H1 (cell line): ENCODE results near the gene KIR3DL1. TPM values are rescaled to one million over a fixed set of nuclear protein-coding genes. Genes with fewer than 3 reads are reported as not detected.

ENCODE experiments used
- CTCF ChIA-PET: fragments of 300-600 bp; sonication (Branson Sonifier 250); formaldehyde crosslinking; loops from one replicate; lab custom pipeline; 2021; ENCODE audit not compliant: partially characterized antibody; lab: Charles Lee
- POLR2A ChIA-PET: fragments of 300-600 bp; sonication (Branson Sonifier 250); formaldehyde crosslinking; loops from one replicate; lab custom pipeline; 2021; ENCODE audit warnings: inconsistent platforms; ENCODE audit not compliant: partially characterized antibody; lab: Charles Lee
- DNase-seq, 2 experiments: peaks; one replicate each; pipeline versions ENCODE4 v3.0.0 to v3.0.0-alpha.2; 2010 to 2022; ENCODE audit warnings: low spot score in 2 of 2, low read depth in 1 of 2, mixed read lengths in 1 of 2
- FAIRE-seq: peaks from 2 replicates; lab custom pipeline; 2011; peaks lifted over from hg19 to GRCh38; lab: Jason Lieb, UNC
- H2AFZ ChIP-seq: 2 replicates; pipeline ENCODE4 v1.8.1; 2012; ENCODE audit warnings: low read length, inconsistent platforms
- H2AK5ac ChIP-seq: 2 replicates; pipeline ENCODE4 v1.6.1; 2013; ENCODE audit warnings: low read depth, low read length
- H2BK120ac ChIP-seq: replicated peaks from 2 replicates; pipeline ENCODE3; 2013; ENCODE audit warnings: low read depth, low read length, inconsistent platforms
- H2BK12ac ChIP-seq: 2 replicates; pipeline ENCODE4 v1.6.1; 2013; ENCODE audit warnings: low read depth, low read length
- H2BK15ac ChIP-seq: 2 replicates; pipeline ENCODE4 v1.6.1; 2013; ENCODE audit warnings: low read length
- H2BK20ac ChIP-seq: 2 replicates; pipeline ENCODE4 v1.6.1; 2013; ENCODE audit warnings: low read length
- H2BK5ac ChIP-seq: 2 replicates; pipeline ENCODE4 v1.6.1; 2013; ENCODE audit warnings: low read depth, low read length
- H3K14ac ChIP-seq: 2 replicates; pipeline ENCODE4 v1.6.1; 2013; ENCODE audit warnings: inconsistent platforms; ENCODE audit not compliant: insufficient read length
- H3K18ac ChIP-seq: 2 replicates; pipeline ENCODE4 v1.6.1; 2013; ENCODE audit warnings: low read length; ENCODE audit errors: extremely low read depth
- H3K23ac ChIP-seq: 2 replicates; pipeline ENCODE4 v1.6.1; 2013; ENCODE audit warnings: inconsistent platforms; ENCODE audit not compliant: insufficient read length
- H3K23me2 ChIP-seq: 2 replicates; pipeline ENCODE4 v1.6.1; 2013; ENCODE audit warnings: low read depth, low read length
- H3K27ac ChIP-seq: 2 replicates; pipeline ENCODE4 v1.6.1; 2011; ENCODE audit warnings: low read depth, low read length, inconsistent platforms
- H3K27me3 ChIP-seq, 4 experiments: replicated peaks in 1 of 4; 1 replicate in 1 of 4; 2 replicates in 3 of 4; pipeline versions ENCODE4 v1.6.1 to v1.8.1; 2011 to 2013; ENCODE audit warnings: low read length in 3 of 4, mild to moderate bottlenecking in 3 of 4, inconsistent platforms in 2 of 4, mixed read lengths in 2 of 4, moderate library complexity in 1 of 4; ENCODE audit not compliant: control insufficient read depth in 3 of 4, insufficient read depth in 3 of 4; ENCODE audit errors: extremely low read depth in 1 of 4
- H3K36me3 ChIP-seq, 4 experiments: 2 replicates each; pipeline versions ENCODE4 v1.6.1 to v1.8.1; 2011 to 2013; ENCODE audit warnings: mild to moderate bottlenecking in 4 of 4, low read length in 3 of 4, moderate library complexity in 2 of 4, control low read depth in 1 of 4, inconsistent platforms in 1 of 4; ENCODE audit not compliant: insufficient read depth in 4 of 4, control insufficient read depth in 2 of 4
- H3K4ac ChIP-seq: replicated peaks from 2 replicates; pipeline ENCODE3; 2013; ENCODE audit warnings: low read length, low read depth, mixed read lengths, inconsistent platforms; ENCODE audit not compliant: insufficient read length
- H3K4me1 ChIP-seq, 4 experiments: replicated peaks in 1 of 4; 1 replicate in 1 of 4; 2 replicates in 3 of 4; pipeline versions ENCODE4 v1.6.1 to v1.8.1; 2011 to 2013; ENCODE audit warnings: low read length in 3 of 4, inconsistent platforms in 2 of 4, mixed read lengths in 1 of 4; ENCODE audit not compliant: insufficient read depth in 4 of 4, control insufficient read depth in 3 of 4
- H3K4me2 ChIP-seq, 2 experiments: 2 replicates each; pipeline versions ENCODE4 v1.6.1 to v1.8.1; 2011 to 2013; ENCODE audit warnings: low read depth in 2 of 2, low read length in 2 of 2, control low read depth in 1 of 2, inconsistent platforms in 1 of 2, mild to moderate bottlenecking in 1 of 2; ENCODE audit not compliant: insufficient read depth in 1 of 2
- H3K4me3 ChIP-seq, 4 experiments: fragments of 200-600, 300-600 bp in 1 of 4; sonication (generic), shearing (Covaris generic), sonication (Bioruptor Twin) in 1 of 4; 2 replicates each; pipeline versions ENCODE4 v1.5.1 to v1.8.1; 2011 to 2016; ENCODE audit warnings: low read length in 4 of 4, low read depth in 3 of 4, control low read depth in 2 of 4, inconsistent platforms in 2 of 4, mild to moderate bottlenecking in 2 of 4, mixed read lengths in 1 of 4, moderate library complexity in 1 of 4; ENCODE audit not compliant: insufficient read depth in 2 of 4; ENCODE audit errors: extremely low read depth in 1 of 4
- H3K56ac ChIP-seq: replicated peaks from 2 replicates; pipeline ENCODE3; 2013; ENCODE audit warnings: low read depth, mild to moderate bottlenecking, mixed read lengths, low read length, inconsistent platforms; ENCODE audit not compliant: insufficient read length
- H3K79me1 ChIP-seq: 2 replicates; pipeline ENCODE4 v1.6.1; 2013; ENCODE audit warnings: low read depth, low read length, control low read depth
- H3K79me2 ChIP-seq, 2 experiments: 2 replicates each; pipeline versions ENCODE4 v1.6.1 to v1.8.1; 2012 to 2013; ENCODE audit warnings: low read length in 2 of 2, mild to moderate bottlenecking in 2 of 2, inconsistent platforms in 1 of 2; ENCODE audit not compliant: insufficient read depth in 2 of 2, control insufficient read depth in 1 of 2
- H3K9ac ChIP-seq, 4 experiments: replicated peaks in 1 of 4; 1 replicate in 1 of 4; 2 replicates in 3 of 4; pipeline versions ENCODE4 v1.6.1 to v1.8.1; 2011 to 2013; ENCODE audit warnings: low read depth in 3 of 4, low read length in 3 of 4, control low read depth in 2 of 4, mild to moderate bottlenecking in 2 of 4, moderate library complexity in 2 of 4, inconsistent platforms in 1 of 4; ENCODE audit errors: extremely low read depth in 1 of 4
- H3K9me3 ChIP-seq, 2 experiments: 2 replicates each; pipeline versions ENCODE4 v1.6.1 to v1.8.1; 2012 to 2013; ENCODE audit warnings: mild to moderate bottlenecking in 2 of 2, moderate library complexity in 2 of 2, control low read depth in 1 of 2, inconsistent platforms in 1 of 2, low read depth in 1 of 2, low read length in 1 of 2, mixed read lengths in 1 of 2; ENCODE audit not compliant: insufficient read depth in 2 of 2
- H4K20me1 ChIP-seq, 2 experiments: replicated peaks in 1 of 2; 2 replicates each; pipeline versions ENCODE3 to v1.8.1; 2011 to 2013; ENCODE audit warnings: inconsistent platforms in 2 of 2, low read length in 2 of 2, mild to moderate bottlenecking in 1 of 2; ENCODE audit not compliant: insufficient read depth in 2 of 2, control insufficient read depth in 1 of 2
- H4K5ac ChIP-seq: 2 replicates; pipeline ENCODE4 v1.6.1; 2013; ENCODE audit warnings: low read length, low read depth, mixed read lengths, inconsistent platforms; ENCODE audit not compliant: insufficient read length
- H4K8ac ChIP-seq: 2 replicates; pipeline ENCODE4 v1.8.0; 2013; ENCODE audit warnings: mild to moderate bottlenecking, moderate library complexity, low read length, inconsistent platforms; ENCODE audit not compliant: insufficient read depth; ENCODE audit errors: extremely low read depth
- H4K91ac ChIP-seq: replicated peaks from 2 replicates; pipeline ENCODE3; 2013; ENCODE audit warnings: low read length, mixed read lengths, inconsistent platforms; ENCODE audit not compliant: insufficient read length
- SUZ12 ChIP-seq: fragments of 200-600 bp; sonication (generic); IDR thresholded peaks from 2 replicates; pipeline ENCODE4 v1.6.1; 2012; ENCODE audit warnings: mild to moderate bottlenecking, inconsistent platforms, low read length, moderate library complexity, mixed read lengths
- TEAD4 ChIP-seq: IDR thresholded peaks from 2 replicates; pipeline ENCODE4 v1.6.1; 2012; ENCODE audit warnings: low read depth, low read length, inconsistent platforms, mixed read lengths
- WGBS, 2 experiments: shearing (Covaris generic) in 1 of 2; methylation state at CpG; one replicate each; pipeline versions ENCODE4 v1.1.6 to v1.1.7; 2013 to 2015; ENCODE audit warnings: low lambda C conversion rate in 2 of 2, mixed read lengths in 2 of 2, inconsistent platforms in 1 of 2, low coverage in 1 of 2, missing lambda C conversion rate in 1 of 2; ENCODE audit not compliant: insufficient replicate concordance in 2 of 2, insufficient coverage in 1 of 2, insufficient read length in 1 of 2; ENCODE audit errors: extremely low coverage in 1 of 2, missing lambda C conversion rate in 1 of 2; 5-methylcytosine and 5-hydroxymethylcytosine counted together
- polyA plus RNA-seq, 7 experiments: library from polyadenylated mRNA; depleted of rRNA in 3 of 7; stranded (reverse) in 5 of 7; unstranded in 2 of 7; fragments of >200 nt in 5 of 7; fragments of 200-250 nt in 2 of 7; gene quantifications; 1 replicate in 5 of 7; 2 replicates in 1 of 7; 4 replicates in 1 of 7; pipeline versions ENCODE4 v1.2.1 to v1.2.3, GENCODE V29; 2011 to 2013; ENCODE audit warnings: missing spikeins in 2 of 7, mixed read lengths in 2 of 7
- total RNA-seq: library from RNA; stranded (reverse); fragmentation: NEBNext Ultra II Directional; extraction: Animal tissue kit (Norgen Biotek cat#: 25700); gene quantifications from 2 replicates; pipeline ENCODE4 v1.2.1, GENCODE V29; 2021
- TF ChIP-seq, protein P1 (sequence below): IDR thresholded peaks from 2 replicates; pipeline ENCODE4 v1.6.1; 2012; ENCODE audit warnings: low read length, inconsistent platforms

Gene KIR3DL1
- total and polyA plus RNA-seq, 2 of the 8 experiments (the other 6 are each of a cell fraction or from before 2014, with no cell fraction given) = not detected

GRCh38 chr19:54804571-54804970 lies 11.7 kb upstream of the KIR3DL1 start:
- Histone ChIP-seq H3K79me1 (no peaks in the 10 kb centered on the region), H4K5ac (no peak overlapping the region), H3K27ac (no peak overlapping the region), H2AFZ (no peak overlapping the region), H2AK5ac (no peak overlapping the region), H3K23ac (no peak overlapping the region), H2BK12ac (no peak overlapping the region), H3K56ac (no peak overlapping the region), H3K14ac (no peak overlapping the region), H3K4me3 (no peak overlapping the region), H3K18ac (no peak overlapping the region), H3K79me2 (no peaks in the 10 kb centered on the region), H2BK20ac (no peak overlapping the region), H3K27me3 (no peaks in the 10 kb centered on the region), H3K4me2 (no peak overlapping the region), H3K4ac (no peak overlapping the region), H3K4me1 (no peaks in the 10 kb centered on the region), H2BK120ac (no peak overlapping the region), H4K91ac (no peak overlapping the region), H3K36me3 (no peaks in the 10 kb centered on the region; a peak in 1 of 8 replicates), H3K9ac (no peak overlapping the region), H4K20me1 (no peaks in the 10 kb centered on the region), H3K23me2 (no peaks in the 10 kb centered on the region), H2BK15ac (no peak overlapping the region), H4K8ac (no peak overlapping the region), H2BK5ac (no peak overlapping the region), H3K9me3 (peaks cover 66 to 75% of the 10 kb centered on the region in 2 experiments)
- ChIA-PET CTCF (no interaction called here), POLR2A (no interaction called here)
- no peak for TF ChIP-seq TEAD4
- TF ChIP-seq, protein P1, sequence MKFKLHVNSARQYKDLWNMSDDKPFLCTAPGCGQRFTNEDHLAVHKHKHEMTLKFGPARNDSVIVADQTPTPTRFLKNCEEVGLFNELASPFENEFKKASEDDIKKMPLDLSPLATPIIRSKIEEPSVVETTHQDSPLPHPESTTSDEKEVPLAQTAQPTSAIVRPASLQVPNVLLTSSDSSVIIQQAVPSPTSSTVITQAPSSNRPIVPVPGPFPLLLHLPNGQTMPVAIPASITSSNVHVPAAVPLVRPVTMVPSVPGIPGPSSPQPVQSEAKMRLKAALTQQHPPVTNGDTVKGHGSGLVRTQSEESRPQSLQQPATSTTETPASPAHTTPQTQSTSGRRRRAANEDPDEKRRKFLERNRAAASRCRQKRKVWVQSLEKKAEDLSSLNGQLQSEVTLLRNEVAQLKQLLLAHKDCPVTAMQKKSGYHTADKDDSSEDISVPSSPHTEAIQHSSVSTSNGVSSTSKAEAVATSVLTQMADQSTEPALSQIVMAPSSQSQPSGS = no peak
- no peak for TF ChIP-seq SUZ12
- 73% methylated on average over 10 of the region's 10 CpGs; no CpG with 5 or more reads in 1 of the 2 experiments for WGBS, 2 experiments
- no peak for DNase-seq
- no peak for FAIRE-seq
